Effector memory CD8-positive, alpha-beta T cell (primary cell): ENCODE results near the gene ROM1.
"Not testable (repeated sequence)": the region's sequence is repeated elsewhere in the genome, so short reads cannot be mapped to it uniquely, and the experiment has no call there.

Source experiments
- ATAC-seq: fragments of 150-1000 bp; cut with Tn5 transposase; replicated peaks from 2 replicates; pipeline ENCODE4 v1.10.0; 2021; ENCODE audit warnings: mild to moderate bottlenecking, moderate library complexity
- DNase-seq, 3 experiments: peaks; one replicate each; pipeline ENCODE4 v3.0.0; 2021
- H3K27ac Mint-ChIP-seq, 2 donors: one replicate each; pipeline ENCODE4 v1.8.0; 2022; ENCODE audit warnings: mild to moderate bottlenecking in 2 of 2, mixed read lengths in 2 of 2, moderate library complexity in 2 of 2
- H3K27me3 Mint-ChIP-seq, 2 donors: one replicate each; pipeline ENCODE4 v1.8.0; 2022; ENCODE audit warnings: mixed read lengths in 2 of 2
- H3K36me3 Mint-ChIP-seq: one replicate; pipeline ENCODE4 v1.8.0; 2022; ENCODE audit warnings: mild to moderate bottlenecking, moderate library complexity, mixed read lengths; ENCODE audit not compliant: insufficient read depth
- H3K4me1 Mint-ChIP-seq, 2 donors: one replicate each; pipeline ENCODE4 v1.8.0; 2022; ENCODE audit warnings: low read depth in 2 of 2, mixed read lengths in 2 of 2
- H3K4me3 Mint-ChIP-seq, 2 donors: one replicate each; pipeline ENCODE4 v1.8.0; 2022; ENCODE audit warnings: mild to moderate bottlenecking in 2 of 2, mixed read lengths in 2 of 2, moderate library complexity in 2 of 2
- H3K9me3 Mint-ChIP-seq, 2 donors: one replicate each; pipeline ENCODE4 v1.8.0; 2022; ENCODE audit warnings: mixed read lengths in 2 of 2
- total RNA-seq, 9 experiments: gene quantifications; one replicate each; lab custom pipeline; 2026; lab: John Stamatoyannopoulos, UW

Gene ROM1, protein sequence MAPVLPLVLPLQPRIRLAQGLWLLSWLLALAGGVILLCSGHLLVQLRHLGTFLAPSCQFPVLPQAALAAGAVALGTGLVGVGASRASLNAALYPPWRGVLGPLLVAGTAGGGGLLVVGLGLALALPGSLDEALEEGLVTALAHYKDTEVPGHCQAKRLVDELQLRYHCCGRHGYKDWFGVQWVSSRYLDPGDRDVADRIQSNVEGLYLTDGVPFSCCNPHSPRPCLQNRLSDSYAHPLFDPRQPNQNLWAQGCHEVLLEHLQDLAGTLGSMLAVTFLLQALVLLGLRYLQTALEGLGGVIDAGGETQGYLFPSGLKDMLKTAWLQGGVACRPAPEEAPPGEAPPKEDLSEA
- total RNA-seq: 0 to 6.8 (median 3.7) reads per million in 9 experiments

DNA sequence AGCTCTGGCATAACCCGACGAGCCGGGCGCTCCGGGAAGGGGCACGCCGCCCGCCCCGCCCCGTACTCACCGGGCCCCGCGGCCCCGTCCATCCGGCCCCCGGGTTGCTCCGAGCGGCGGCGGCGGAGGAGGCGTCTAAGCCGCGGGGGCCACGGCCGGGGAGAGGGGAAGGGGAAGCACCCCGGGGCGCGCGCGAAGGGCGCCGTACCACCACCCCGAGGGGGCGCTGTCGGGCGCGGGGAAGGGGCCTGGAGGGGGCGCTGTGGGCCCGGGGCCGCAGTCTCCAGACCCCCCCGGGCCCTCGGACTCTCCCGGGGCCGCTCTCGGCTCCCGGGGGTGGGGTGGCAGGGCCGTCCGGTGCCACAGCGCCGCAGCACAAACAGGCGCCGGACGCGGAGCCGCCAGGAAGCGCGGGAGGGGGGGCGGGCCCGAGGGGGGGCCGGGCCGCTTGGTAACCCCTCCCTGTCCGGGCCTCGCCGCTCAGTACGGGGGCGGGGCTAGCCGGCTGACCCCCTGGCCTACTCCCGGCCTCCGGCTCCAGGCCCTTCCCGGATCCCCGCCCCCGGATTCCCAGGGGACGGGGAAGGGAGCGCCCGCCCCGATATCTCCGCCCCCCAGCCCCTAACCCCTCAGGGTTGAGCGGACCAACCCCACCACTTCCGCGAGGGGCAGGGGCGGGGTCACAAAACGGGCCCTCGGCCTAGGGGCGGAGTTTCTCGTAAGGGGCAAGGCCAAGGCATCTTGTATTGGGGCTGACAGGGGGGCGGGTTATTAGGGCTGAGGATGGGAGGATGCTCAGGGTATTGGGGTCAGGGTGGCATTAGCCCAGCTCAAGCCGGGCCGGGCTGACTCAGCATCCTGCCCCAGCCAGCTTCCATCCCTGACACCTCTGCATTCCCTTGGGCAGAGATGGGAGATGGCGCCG is at the start of gene ROM1, which contains the start of gene EML3:
ROM1 (plus strand) TSS at position 892 of the 925 bp plus-strand sequence; CDS start at position 917, 25 bp downstream.
EML3 (minus strand) TSS at position 410 of the 925 bp plus-strand sequence; CDS start at position 92, 318 bp downstream.
- H3K4me1 Mint-ChIP-seq: peaks cover 36 to 53% of the 10 kb centered on the region in 2 donors
- peak; percentile 87 to 91 (median 89) for DNase-seq
- H3K27me3 Mint-ChIP-seq: no peaks in the 10 kb centered on the region
- ATAC-seq: peak; percentile 74
- H3K4me3 Mint-ChIP-seq: peak within 1 kb of the TSS; percentile 88 to 93
- H3K36me3 Mint-ChIP-seq: peaks cover 32% of the 10 kb centered on the region
- peak within 1 kb of the TSS; percentile 94 to 97 for H3K27ac Mint-ChIP-seq
- no peaks in the 10 kb centered on the region for H3K9me3 Mint-ChIP-seq

DNA sequence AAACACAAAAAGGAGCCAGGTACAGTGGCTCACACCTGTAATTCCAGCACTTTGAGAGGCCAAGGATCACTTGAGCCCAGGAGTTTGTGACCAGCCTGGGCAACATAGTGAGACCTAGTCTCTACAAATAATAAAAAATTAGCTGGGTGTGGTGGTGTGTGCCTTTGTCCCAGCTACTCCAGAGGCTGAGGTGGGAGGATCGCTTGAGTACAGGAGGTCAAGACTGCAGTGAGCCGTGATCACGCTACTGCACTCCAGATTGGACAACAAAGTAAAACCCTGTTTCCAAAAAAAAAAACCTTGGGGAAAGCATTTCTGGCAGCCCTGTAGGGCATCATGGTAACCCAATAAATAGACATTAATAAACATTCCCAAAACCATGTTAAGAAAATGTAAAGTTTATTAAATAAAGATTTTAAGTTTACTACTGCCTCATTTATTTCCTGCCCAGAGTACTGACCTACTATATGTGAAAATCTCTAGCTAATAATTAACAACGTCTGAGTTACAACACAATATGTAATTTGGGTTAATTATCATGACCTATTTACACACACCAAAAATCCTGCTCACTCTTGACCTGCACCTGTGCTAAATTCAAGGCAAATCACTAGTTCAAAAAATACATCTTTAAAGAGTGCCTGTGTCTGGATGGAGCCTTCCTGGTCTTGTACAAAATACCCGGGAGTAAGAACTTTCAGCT is 47.8 kb upstream of the ROM1 start:
- peaks cover 19 to 30% of the 10 kb centered on the region in 2 donors for H3K4me1 Mint-ChIP-seq

DNA sequence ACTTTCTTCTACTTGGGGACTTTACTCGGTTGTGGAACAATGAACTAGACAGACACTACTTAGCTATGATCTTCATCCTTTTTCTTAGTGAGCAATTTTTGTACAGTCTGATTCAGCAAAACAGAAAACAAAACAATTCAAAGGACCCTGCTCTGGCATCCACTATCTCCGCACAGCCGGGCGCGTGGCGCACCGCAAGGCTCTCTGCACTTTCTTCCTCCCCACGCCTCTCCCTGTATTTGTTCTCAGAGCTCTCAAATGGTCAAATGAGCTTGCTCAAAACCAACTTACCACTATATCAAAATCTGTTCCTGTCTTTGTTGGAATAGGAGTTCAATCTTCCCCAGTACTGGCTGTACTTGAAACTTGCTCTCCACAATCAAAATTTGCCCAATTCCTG is 46.8 kb upstream of the ROM1 start:
- no peaks in the 10 kb centered on the region for H3K27me3 Mint-ChIP-seq
- peaks cover 85% of the 10 kb centered on the region for H3K36me3 Mint-ChIP-seq
- H3K27ac Mint-ChIP-seq: peak overlapping the region in 1 of 2 donors; percentile 79
- H3K4me1 Mint-ChIP-seq: peaks cover 18 to 30% of the 10 kb centered on the region in 2 donors
- DNase-seq (no peak), ATAC-seq (no peak)
- no peaks in the 10 kb centered on the region for H3K9me3 Mint-ChIP-seq
- H3K4me3 Mint-ChIP-seq: no peak overlapping the region

More for the DNA sequence above, 47.8 kb upstream of the ROM1 start:
- no peaks in the 10 kb centered on the region for H3K27me3 Mint-ChIP-seq
- H3K4me3 Mint-ChIP-seq: no peak overlapping the region
- ATAC-seq (no peak), DNase-seq (no peak)
- no peak overlapping the region for H3K27ac Mint-ChIP-seq
- H3K9me3 Mint-ChIP-seq: no peaks in the 10 kb centered on the region
- H3K36me3 Mint-ChIP-seq: peaks cover 85% of the 10 kb centered on the region

GRCh38 chr11:62567018-62567633 is 45.9 kb upstream of the ROM1 start:
- ATAC-seq (no peak), DNase-seq (no peak)
- peaks cover 85% of the 10 kb centered on the region for H3K36me3 Mint-ChIP-seq
- H3K4me3 Mint-ChIP-seq: peak overlapping the region in 1 of 2 donors; percentile 44
- peak overlapping the region; percentile 75 to 79 for H3K27ac Mint-ChIP-seq
- no peaks in the 10 kb centered on the region for H3K27me3 Mint-ChIP-seq
- no peaks in the 10 kb centered on the region for H3K9me3 Mint-ChIP-seq
- H3K4me1 Mint-ChIP-seq: peaks cover 24 to 32% of the 10 kb centered on the region in 2 donors

- H3K27ac Mint-ChIP-seq: no peak overlapping the region
- H3K9me3 Mint-ChIP-seq: no peaks in the 10 kb centered on the region
- no peaks in the 10 kb centered on the region for H3K27me3 Mint-ChIP-seq
- H3K36me3 Mint-ChIP-seq: peaks cover 98% of the 10 kb centered on the region
- no peak for DNase-seq
- ATAC-seq: no peak
- peaks cover 47% of the 10 kb centered on the region in 2 donors for H3K4me1 Mint-ChIP-seq
- no peak overlapping the region for H3K4me3 Mint-ChIP-seq
Measured at GRCh38 chr11:62569611-62570010, 43.4 kb upstream of the ROM1 start.

DNA sequence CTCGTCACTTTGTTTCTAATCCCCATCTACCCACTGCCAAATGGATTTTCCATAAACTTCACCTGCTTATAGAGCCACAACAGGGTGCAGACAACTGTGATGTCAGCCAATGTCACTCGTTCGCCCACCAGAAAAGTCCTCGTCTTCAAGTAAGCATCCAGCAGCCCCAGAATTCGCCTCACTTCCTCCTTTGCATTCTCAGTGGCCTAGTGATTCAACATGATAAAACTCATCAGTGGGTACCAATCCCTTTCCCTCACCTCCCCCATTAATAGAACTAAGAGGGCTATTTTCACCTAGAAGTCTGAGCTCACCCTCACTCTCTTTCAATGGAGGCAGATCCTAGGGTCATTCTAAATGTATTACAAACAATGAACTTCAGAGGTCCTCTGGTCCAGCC is 42.2 kb upstream of the ROM1 start:
- peaks cover 54 to 56% of the 10 kb centered on the region in 2 donors for H3K4me1 Mint-ChIP-seq
- H3K4me3 Mint-ChIP-seq: peak overlapping the region in 1 of 2 donors; percentile 31
- H3K27me3 Mint-ChIP-seq, DNase-seq, H3K9me3 Mint-ChIP-seq, ATAC-seq: not testable (repeated sequence)
- H3K36me3 Mint-ChIP-seq: peaks cover 92% of the 10 kb centered on the region
- H3K27ac Mint-ChIP-seq: peak overlapping the region; percentile 73 to 96

- H3K4me3 Mint-ChIP-seq: peak overlapping the region; percentile 31 to 95
Measured at GRCh38 chr11:62571493-62571892, 41.6 kb upstream of the ROM1 start.

DNA sequence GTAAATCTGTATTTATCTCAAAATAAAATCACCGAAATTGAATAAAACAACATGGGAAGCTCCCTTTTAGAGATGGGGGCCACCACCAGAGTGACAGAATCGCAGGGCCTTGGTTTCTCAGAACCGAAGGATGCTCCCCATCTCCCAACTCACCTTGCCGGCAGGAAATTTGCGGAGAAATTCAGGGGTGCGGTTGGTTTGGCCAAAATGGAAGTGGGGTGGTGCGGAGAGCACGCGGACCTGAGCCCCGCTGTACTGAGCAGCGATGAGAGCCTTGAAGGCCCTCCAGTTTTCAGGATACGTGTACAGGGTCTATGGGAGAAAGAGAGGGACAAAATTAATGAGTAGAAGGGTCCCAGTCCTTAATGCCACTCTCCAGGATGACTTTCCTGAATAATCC is 40.6 kb upstream of the ROM1 start:
- no peak for DNase-seq
- no peaks in the 10 kb centered on the region for H3K9me3 Mint-ChIP-seq
- peaks cover 45 to 49% of the 10 kb centered on the region in 2 donors for H3K4me1 Mint-ChIP-seq
- no peak for ATAC-seq
- peaks cover 82% of the 10 kb centered on the region for H3K36me3 Mint-ChIP-seq
- peak overlapping the region; percentile 96 to 97 for H3K27ac Mint-ChIP-seq
- peak overlapping the region; percentile 95 to 99 for H3K4me3 Mint-ChIP-seq
- H3K27me3 Mint-ChIP-seq: no peaks in the 10 kb centered on the region

More at GRCh38 chr11:62571493-62571892, 41.6 kb upstream of the ROM1 start:
- H3K27me3 Mint-ChIP-seq, H3K9me3 Mint-ChIP-seq, ATAC-seq, DNase-seq: not testable (repeated sequence)
- Mint-ChIP-seq H3K36me3 (peaks cover 86% of the 10 kb centered on the region), H3K27ac (peak overlapping the region; percentile 73 to 96), H3K4me1 (peaks cover 50 to 56% of the 10 kb centered on the region in 2 donors)

DNA sequence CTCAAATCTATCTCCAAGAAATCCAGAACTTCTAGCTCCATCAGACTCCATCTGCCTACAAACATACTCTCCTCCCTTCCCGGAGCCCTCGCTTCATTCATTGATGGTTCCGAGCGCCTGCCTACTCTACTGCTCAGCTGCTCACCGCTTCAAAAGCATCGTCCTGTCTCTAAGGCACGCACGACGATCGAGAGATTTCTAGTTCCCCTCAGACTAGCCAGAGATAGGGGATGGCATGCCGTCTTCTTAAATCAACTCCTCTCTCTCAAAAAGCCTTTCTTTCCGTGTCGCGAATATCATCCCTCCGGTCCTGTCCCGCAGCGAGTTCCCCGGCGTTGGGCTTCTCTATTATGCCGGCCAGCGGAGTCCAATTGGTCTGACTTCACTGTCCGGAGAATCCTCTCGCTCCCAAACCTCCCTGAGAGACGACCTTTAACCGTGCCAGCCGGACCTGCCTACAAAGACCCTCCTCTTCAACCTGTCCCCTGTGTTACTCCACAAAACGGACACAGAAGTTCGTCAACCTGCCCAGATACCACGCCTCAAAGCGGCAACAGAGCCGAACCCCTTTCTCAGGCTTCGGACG is 40.0 kb upstream of the ROM1 start:
- peaks cover 82% of the 10 kb centered on the region for H3K36me3 Mint-ChIP-seq

GRCh38 chr11:62573592-62574362 is 39.3 kb upstream of the ROM1 start, which contains the start of gene EEF1G:
Gene EEF1G (minus strand): TSS chr11:62573891. CDS start chr11:62573842, 49 bp downstream.
- Mint-ChIP-seq H3K36me3 (peaks cover 82% of the 10 kb centered on the region), H3K4me3 (peak within 1 kb of the TSS; percentile 95 to 99), H3K27me3 (no peaks in the 10 kb centered on the region), H3K27ac (peak within 1 kb of the TSS; percentile 96 to 97), H3K4me1 (peaks cover 45 to 48% of the 10 kb centered on the region in 2 donors), H3K9me3 (no peaks in the 10 kb centered on the region)
- peak; percentile 91 for ATAC-seq
- peak; percentile 96 to 97 (median 97) for DNase-seq

More for the DNA sequence above, 40.0 kb upstream of the ROM1 start:
- H3K4me1 Mint-ChIP-seq: peaks cover 45 to 48% of the 10 kb centered on the region in 2 donors
- no peaks in the 10 kb centered on the region for H3K27me3 Mint-ChIP-seq
- H3K27ac Mint-ChIP-seq: peak overlapping the region; percentile 96 to 97
- no peaks in the 10 kb centered on the region for H3K9me3 Mint-ChIP-seq
- DNase-seq: peak in 1 of 3 experiments; percentile 29
- peak overlapping the region; percentile 95 to 99 for H3K4me3 Mint-ChIP-seq
- ATAC-seq: peak; percentile 11

- H3K4me3 Mint-ChIP-seq: peak overlapping the region; percentile 95 to 99
- H3K4me1 Mint-ChIP-seq: peaks cover 45 to 48% of the 10 kb centered on the region in 2 donors
- ATAC-seq (peak; percentile 7), DNase-seq (no peak)
- H3K36me3 Mint-ChIP-seq: peaks cover 75% of the 10 kb centered on the region
- H3K27ac Mint-ChIP-seq: peak overlapping the region; percentile 96 to 97
- H3K9me3 Mint-ChIP-seq: no peaks in the 10 kb centered on the region
- H3K27me3 Mint-ChIP-seq: no peaks in the 10 kb centered on the region
Measured at GRCh38 chr11:62574363-62575071, 38.5 kb upstream of the ROM1 start.
